ENCODE measurements around the gene GNB1L. TPM values are rescaled to one million over a fixed set of nuclear protein-coding genes. Genes with fewer than 3 reads are reported as not detected.

GNB1L gene
- total and polyA plus RNA-seq, 5 donors from 2014 or later, result 8.2 to 29.8 (median 15.2) TPM

DNA sequence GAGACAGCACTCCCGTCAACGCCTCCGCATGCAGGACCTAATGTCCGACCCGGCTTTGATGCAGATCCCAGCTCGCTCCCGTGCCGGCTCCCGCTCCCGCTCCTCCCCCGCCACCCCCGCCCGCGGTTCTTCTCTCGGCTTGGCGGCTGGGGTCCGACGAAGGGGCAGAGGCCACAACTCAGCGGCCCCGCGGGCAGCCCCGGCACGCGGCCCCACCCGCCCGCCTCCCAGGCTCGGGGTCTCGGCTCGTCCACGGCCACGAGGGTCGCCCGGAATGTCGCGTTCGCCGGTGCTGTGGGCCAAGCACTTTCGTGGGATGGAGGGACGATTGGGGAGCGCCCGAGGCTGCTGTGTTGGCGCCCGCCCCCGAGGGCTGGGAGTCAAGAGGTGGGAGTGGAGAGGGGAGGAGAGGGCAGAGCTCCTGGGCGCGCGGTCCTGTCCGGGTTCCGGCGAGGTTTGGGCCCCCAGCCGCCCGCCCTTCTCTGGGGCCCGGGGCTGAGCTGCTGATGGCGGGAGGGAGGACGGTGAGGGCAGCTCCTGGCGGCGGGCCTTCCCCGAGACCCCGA, 99.4 kb downstream of the GNB1L start:
- Mint-ChIP-seq H3K4me1 (peaks cover 3 to 33% (median 13%) of the 10 kb centered on the region in 4 donors), H3K9me3 (peaks cover 0 to 3% (median 0%) of the 10 kb centered on the region in 7 donors), H3K27ac (no peak overlapping the region), H3K27me3 (peaks cover 51% of the 10 kb centered on the region), H3K36me3 (no peaks in the 10 kb centered on the region), H3K4me3 (peak overlapping the region in 2 of 4 donors; percentile 22 to 80)
- Histone ChIP-seq H3K4me3 (ENCODE audit: low read depth, low read length) (no peak overlapping the region), H3K9me3 (ENCODE audit: control insufficient read depth in 2 of 2, low read length in 2 of 2) (no peaks in the 10 kb centered on the region), H3K4me1 (ENCODE audit: control insufficient read depth, insufficient read depth, low read length, poor library complexity, severe bottlenecking) (peaks cover 32% of the 10 kb centered on the region), H3K36me3 (ENCODE audit: control insufficient read depth, insufficient read depth, low read length) (no peaks in the 10 kb centered on the region), H3K27me3 (ENCODE audit: control insufficient read depth, insufficient read depth, low read length) (peaks cover 5% of the 10 kb centered on the region), H3K27ac (ENCODE audit: insufficient read depth, low read length, poor library complexity, severe bottlenecking) (no peak overlapping the region)
- DNase-seq, result no peak
- ATAC-seq (ENCODE audit: low read depth in 2 of 2), result no peak

- H3K9me3 ChIP-seq (ENCODE audit: control insufficient read depth in 2 of 2, low read length in 2 of 2), result no peaks in the 10 kb centered on the region
- Mint-ChIP-seq H3K27ac (no peak overlapping the region), H3K4me3 (peak overlapping the region in 2 of 4 donors; percentile 22 to 48), H3K27me3 (peaks cover 46% of the 10 kb centered on the region), H3K4me1 (peaks cover 0 to 28% (median 8%) of the 10 kb centered on the region in 4 donors), H3K36me3 (no peaks in the 10 kb centered on the region), H3K9me3 (peaks cover 0 to 2% (median 0%) of the 10 kb centered on the region in 7 donors)
- no peak for DNase-seq
- H3K27ac ChIP-seq (ENCODE audit: insufficient read depth, low read length, poor library complexity, severe bottlenecking), result no peak overlapping the region
- H3K4me3 ChIP-seq (ENCODE audit: low read depth, low read length), result no peak overlapping the region
- peaks cover 27% of the 10 kb centered on the region for H3K4me1 ChIP-seq (ENCODE audit: control insufficient read depth, insufficient read depth, low read length, poor library complexity, severe bottlenecking)
- ATAC-seq (ENCODE audit: low read depth in 2 of 2), result no peak
- no peaks in the 10 kb centered on the region for H3K36me3 ChIP-seq (ENCODE audit: control insufficient read depth, insufficient read depth, low read length)
- H3K27me3 ChIP-seq (ENCODE audit: control insufficient read depth, insufficient read depth, low read length), result peaks cover 4% of the 10 kb centered on the region
Observed at GRCh38 chr22:19754701-19755144, 100.0 kb downstream of the GNB1L start.

DNA sequence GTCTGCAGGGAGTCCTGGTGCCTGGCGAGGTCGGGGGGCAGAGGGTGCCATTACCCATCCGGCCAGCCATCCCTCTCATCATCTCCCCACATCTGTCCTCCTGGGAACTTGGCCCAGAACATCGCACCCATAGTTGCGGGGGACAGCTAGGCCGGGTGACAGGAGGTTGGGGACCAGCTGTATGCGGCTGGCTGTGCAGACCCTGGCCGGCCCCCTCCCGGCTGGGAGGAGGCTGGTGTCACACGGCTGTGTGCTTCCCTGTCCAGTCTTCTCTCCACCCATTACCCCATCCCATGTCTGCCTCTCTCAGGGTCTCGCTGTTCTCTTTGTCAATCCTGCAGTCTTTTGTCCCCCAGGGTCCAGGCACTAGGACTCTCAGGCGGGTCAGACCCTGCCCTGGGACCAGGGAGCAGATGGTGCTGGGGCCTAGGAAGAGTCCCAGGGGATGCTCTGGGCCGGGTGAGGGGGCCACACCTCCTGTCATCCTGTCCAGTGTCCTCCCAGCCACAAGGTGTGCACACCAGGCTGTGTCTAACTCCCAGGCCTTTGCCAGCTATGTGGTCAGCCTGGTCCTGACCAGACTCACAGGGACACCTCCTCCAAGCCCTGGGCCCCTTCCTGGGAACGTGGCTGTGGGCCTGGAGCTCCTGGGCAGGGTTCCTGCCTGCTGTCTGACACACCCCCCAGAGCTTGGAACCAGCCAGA, 100.5 kb downstream of the GNB1L start:
- Mint-ChIP-seq H3K36me3 (no peaks in the 10 kb centered on the region), H3K27me3 (peaks cover 42% of the 10 kb centered on the region), H3K27ac (no peak overlapping the region), H3K4me1 (peaks cover 0 to 24% (median 7%) of the 10 kb centered on the region in 4 donors), H3K9me3 (peaks cover 0 to 2% (median 0%) of the 10 kb centered on the region in 7 donors), H3K4me3 (peak overlapping the region in 2 of 4 donors; percentile 25 to 48)
- H3K27me3 ChIP-seq (ENCODE audit: control insufficient read depth, insufficient read depth, low read length), result peaks cover 3% of the 10 kb centered on the region
- no peak overlapping the region for H3K4me3 ChIP-seq (ENCODE audit: low read depth, low read length)
- no peaks in the 10 kb centered on the region for H3K9me3 ChIP-seq (ENCODE audit: control insufficient read depth in 2 of 2, low read length in 2 of 2)
- no peak for DNase-seq
- peaks cover 21% of the 10 kb centered on the region for H3K4me1 ChIP-seq (ENCODE audit: control insufficient read depth, insufficient read depth, low read length, poor library complexity, severe bottlenecking)
- ATAC-seq (ENCODE audit: low read depth in 2 of 2), result no peak
- no peaks in the 10 kb centered on the region for H3K36me3 ChIP-seq (ENCODE audit: control insufficient read depth, insufficient read depth, low read length)
- no peak overlapping the region for H3K27ac ChIP-seq (ENCODE audit: insufficient read depth, low read length, poor library complexity, severe bottlenecking)

- H3K27me3 Mint-ChIP-seq, result peaks cover 41% of the 10 kb centered on the region
- ATAC-seq (ENCODE audit: low read depth in 2 of 2), result no peak
- H3K4me3 ChIP-seq (ENCODE audit: low read depth, low read length), result no peak overlapping the region
- no peak for DNase-seq
- H3K4me1 ChIP-seq (ENCODE audit: control insufficient read depth, insufficient read depth, low read length, poor library complexity, severe bottlenecking), result peaks cover 18% of the 10 kb centered on the region
- H3K27me3 ChIP-seq (ENCODE audit: control insufficient read depth, insufficient read depth, low read length), result peaks cover 3% of the 10 kb centered on the region
- H3K4me1 Mint-ChIP-seq, result peaks cover 0 to 24% (median 7%) of the 10 kb centered on the region in 4 donors
- H3K27ac ChIP-seq (ENCODE audit: insufficient read depth, low read length, poor library complexity, severe bottlenecking), result no peak overlapping the region
- H3K4me3 Mint-ChIP-seq, result peak overlapping the region in 1 of 4 donors; percentile 25
- H3K36me3 Mint-ChIP-seq, result no peaks in the 10 kb centered on the region
- H3K36me3 ChIP-seq (ENCODE audit: control insufficient read depth, insufficient read depth, low read length), result no peaks in the 10 kb centered on the region
- H3K9me3 Mint-ChIP-seq, result peaks cover 0 to 2% (median 0%) of the 10 kb centered on the region in 7 donors
- H3K27ac Mint-ChIP-seq, result no peak overlapping the region
- H3K9me3 ChIP-seq (ENCODE audit: control insufficient read depth in 2 of 2, low read length in 2 of 2), result no peaks in the 10 kb centered on the region
Observed at GRCh38 chr22:19753090-19753842, 101.4 kb downstream of the GNB1L start.

- Mint-ChIP-seq H3K9me3 (peaks cover 0 to 2% (median 0%) of the 10 kb centered on the region in 7 donors), H3K27ac (no peak overlapping the region), H3K4me1 (peaks cover 0 to 12% (median 4%) of the 10 kb centered on the region in 4 donors), H3K36me3 (no peaks in the 10 kb centered on the region), H3K4me3 (no peak overlapping the region), H3K27me3 (peaks cover 32% of the 10 kb centered on the region)
- H3K4me1 ChIP-seq (ENCODE audit: control insufficient read depth, insufficient read depth, low read length, poor library complexity, severe bottlenecking), result peaks cover 12% of the 10 kb centered on the region
- no peak overlapping the region for H3K4me3 ChIP-seq (ENCODE audit: low read depth, low read length)
- no peak for ATAC-seq (ENCODE audit: low read depth in 2 of 2)
- H3K27ac ChIP-seq (ENCODE audit: insufficient read depth, low read length, poor library complexity, severe bottlenecking), result no peak overlapping the region
- no peak for DNase-seq
- peaks cover 3% of the 10 kb centered on the region for H3K27me3 ChIP-seq (ENCODE audit: control insufficient read depth, insufficient read depth, low read length)
- no peaks in the 10 kb centered on the region for H3K9me3 ChIP-seq (ENCODE audit: control insufficient read depth in 2 of 2, low read length in 2 of 2)
- H3K36me3 ChIP-seq (ENCODE audit: control insufficient read depth, insufficient read depth, low read length), result no peaks in the 10 kb centered on the region
Observed at GRCh38 chr22:19751497-19752245, 103.0 kb downstream of the GNB1L start.

DNA sequence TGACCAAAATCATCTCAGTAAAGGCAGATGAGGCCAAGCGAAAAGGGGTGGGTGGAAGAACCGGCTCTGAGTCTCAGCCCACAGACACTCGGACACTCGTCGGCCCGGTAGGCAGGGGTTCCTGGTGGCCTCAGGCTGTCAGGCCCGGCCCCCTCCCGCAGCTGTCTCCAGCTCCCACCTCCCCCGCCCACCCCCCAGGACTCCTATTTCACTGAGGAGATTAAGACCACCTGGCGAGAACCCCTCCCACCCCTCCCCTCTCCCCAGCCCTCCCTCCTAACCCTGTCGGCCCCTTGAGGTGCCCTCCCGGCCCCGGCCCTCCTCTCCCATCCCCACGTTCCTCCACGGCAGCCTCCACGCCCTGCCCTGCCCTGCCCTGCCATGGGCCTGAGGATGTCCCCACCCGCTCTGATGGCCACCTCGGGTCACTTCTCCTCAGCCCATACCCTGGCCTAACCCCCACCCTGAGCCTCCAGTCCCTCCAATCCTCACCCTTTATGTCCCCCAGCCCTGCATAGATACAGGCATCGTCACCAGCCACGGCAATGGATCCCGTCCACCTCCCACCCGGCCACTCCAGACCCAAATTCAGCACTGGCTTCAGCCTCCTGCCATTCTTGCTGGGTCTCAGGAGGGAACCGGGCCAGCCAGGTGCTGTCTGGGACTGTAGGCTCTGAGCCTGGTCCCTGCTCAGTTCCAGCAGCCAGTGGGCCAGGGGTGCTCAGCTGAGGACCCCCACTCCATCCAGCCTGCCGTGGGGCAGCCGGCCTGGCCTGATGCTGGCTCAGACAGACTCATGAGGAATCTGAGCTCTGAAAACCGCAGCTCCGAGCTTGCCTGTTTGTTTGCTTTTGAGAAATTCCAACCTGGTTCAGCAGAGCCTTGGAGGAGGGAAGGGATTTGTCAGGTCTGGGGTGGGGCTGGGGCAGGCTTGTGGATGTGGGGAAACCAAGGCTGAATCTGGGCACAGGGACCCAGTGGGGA, 103.9 kb downstream of the GNB1L start:
- H3K27me3 ChIP-seq (ENCODE audit: control insufficient read depth, insufficient read depth, low read length), result peaks cover 3% of the 10 kb centered on the region
- Mint-ChIP-seq H3K4me3 (no peak overlapping the region), H3K27ac (no peak overlapping the region), H3K9me3 (no peaks in the 10 kb centered on the region), H3K27me3 (peaks cover 23% of the 10 kb centered on the region), H3K36me3 (no peaks in the 10 kb centered on the region), H3K4me1 (peaks cover 0 to 5% (median under 1%) of the 10 kb centered on the region in 4 donors)
- H3K9me3 ChIP-seq (ENCODE audit: control insufficient read depth in 2 of 2, low read length in 2 of 2), result no peaks in the 10 kb centered on the region
- no peak overlapping the region for H3K4me3 ChIP-seq (ENCODE audit: low read depth, low read length)
- peaks cover 3% of the 10 kb centered on the region for H3K4me1 ChIP-seq (ENCODE audit: control insufficient read depth, insufficient read depth, low read length, poor library complexity, severe bottlenecking)
- DNase-seq (no peak), ATAC-seq (ENCODE audit: low read depth in 2 of 2) (no peak)
- H3K36me3 ChIP-seq (ENCODE audit: control insufficient read depth, insufficient read depth, low read length), result no peaks in the 10 kb centered on the region
- no peak overlapping the region for H3K27ac ChIP-seq (ENCODE audit: insufficient read depth, low read length, poor library complexity, severe bottlenecking)
